KMS-11 (cell line): ENCODE measurements around the gene MBNL1.
A peak's percentile ranks its signal among the peaks of the same experiment; 100 is the strongest.

Source experiments
- H2AFZ ChIP-seq: fragments of 200-600 bp; sonication (generic); 2 replicates; pipeline ENCODE4 v1.6.1; 2016; ENCODE audit warnings: antibody characterized with exemption, mixed run types, low read depth
- H3K27ac ChIP-seq: fragments of 200-600 bp; sonication (generic); 2 replicates; pipeline ENCODE4 v1.6.1; 2016; ENCODE audit warnings: mild to moderate bottlenecking, mixed run types
- H3K27me3 ChIP-seq: fragments of 200-600 bp; sonication (generic); 2 replicates; pipeline ENCODE4 v1.6.1; 2017; ENCODE audit warnings: mild to moderate bottlenecking, low read depth, mixed run types, moderate library complexity; ENCODE audit not compliant: insufficient read depth
- H3K36me3 ChIP-seq: fragments of 200-600 bp; sonication (generic); 2 replicates; pipeline ENCODE4 v1.6.1; 2017; ENCODE audit warnings: mild to moderate bottlenecking, mixed run types; ENCODE audit not compliant: insufficient read depth
- H3K4me1 ChIP-seq: fragments of 200-600 bp; sonication (generic); 2 replicates; pipeline ENCODE4 v1.6.1; 2016; ENCODE audit warnings: mild to moderate bottlenecking, low read depth, mixed run types; ENCODE audit not compliant: poor library complexity, severe bottlenecking
- H3K4me2 ChIP-seq: fragments of 200-600 bp; sonication (generic); 2 replicates; pipeline ENCODE4 v1.7.0; 2016; ENCODE audit warnings: mild to moderate bottlenecking, mixed run types
- H3K4me3 ChIP-seq: fragments of 200-600 bp; sonication (generic); IDR thresholded peaks from 2 replicates; pipeline ENCODE4 v1.6.1; 2017; ENCODE audit warnings: low read depth, low read length, mixed read lengths; ENCODE audit not compliant: insufficient read depth
- H3K79me2 ChIP-seq: fragments of 200-600 bp; sonication (generic); 2 replicates; pipeline ENCODE4 v1.6.1; 2016; ENCODE audit warnings: low read depth, mixed run types; ENCODE audit not compliant: insufficient read depth
- H3K9ac ChIP-seq: fragments of 200-600 bp; sonication (generic); 2 replicates; pipeline ENCODE4 v1.6.1; 2016; ENCODE audit warnings: mild to moderate bottlenecking, mixed run types
- H4K20me1 ChIP-seq: fragments of 200-600 bp; sonication (generic); 2 replicates; pipeline ENCODE4 v1.6.1; 2016; ENCODE audit warnings: mild to moderate bottlenecking, mixed run types; ENCODE audit not compliant: insufficient read depth
- CTCF ChIP-seq: fragments of 200-600 bp; sonication (generic); conservative IDR thresholded peaks from 2 replicates; pipeline ENCODE4 v1.6.1; 2017; ENCODE audit warnings: low read depth, mild to moderate bottlenecking, antibody characterized with exemption, low read length, moderate library complexity, mixed read lengths

Gene MBNL1

GRCh38 chr3:152244517-152244888 is 24.2 kb upstream of the MBNL1 start:
- peak overlapping the region; percentile 49; the same call in 1 of the 2 replicates for H3K4me2 ChIP-seq

GRCh38 chr3:152245498-152246170 is 23.1 kb upstream of the MBNL1 start:
- Histone ChIP-seq H3K4me1 (peaks cover 56% of the 10 kb centered on the region), H3K27me3 (no peaks in the 10 kb centered on the region), H2AFZ (no peak overlapping the region), H3K27ac (no peak overlapping the region), H3K79me2 (peaks cover 8% of the 10 kb centered on the region; the same call in 1 of the 2 replicates), H4K20me1 (no peaks in the 10 kb centered on the region), H3K4me2 (no peak overlapping the region), H3K4me3 (no peak overlapping the region), H3K36me3 (no peaks in the 10 kb centered on the region), H3K9ac (no peak overlapping the region)
- no peak for TF ChIP-seq CTCF

More at GRCh38 chr3:152244517-152244888, 24.2 kb upstream of the MBNL1 start:
- Histone ChIP-seq H2AFZ (no peak overlapping the region), H3K4me3 (no peak overlapping the region), H3K27ac (no peak overlapping the region), H4K20me1 (no peaks in the 10 kb centered on the region), H3K36me3 (no peaks in the 10 kb centered on the region), H3K9ac (no peak overlapping the region), H3K4me1 (peaks cover 67% of the 10 kb centered on the region), H3K79me2 (peaks cover 8% of the 10 kb centered on the region; the same call in 1 of the 2 replicates), H3K27me3 (no peaks in the 10 kb centered on the region)
- TF ChIP-seq CTCF = no peak

- Histone ChIP-seq H3K9ac (no peak overlapping the region), H3K27ac (no peak overlapping the region), H2AFZ (no peak overlapping the region), H3K27me3 (no peaks in the 10 kb centered on the region), H3K4me2 (no peak overlapping the region), H3K4me3 (no peak overlapping the region), H3K79me2 (no peaks in the 10 kb centered on the region), H4K20me1 (no peaks in the 10 kb centered on the region), H3K36me3 (no peaks in the 10 kb centered on the region), H3K4me1 (no peaks in the 10 kb centered on the region)
- no peak for TF ChIP-seq CTCF
These were observed 16.8 kb upstream of the MBNL1 start for GRCh38 chr3:152251916-152252315.

GRCh38 chr3:152252755-152253154 is 16.0 kb upstream of the MBNL1 start:
- H3K79me2 ChIP-seq = no peaks in the 10 kb centered on the region
- H3K4me2 ChIP-seq = no peak overlapping the region
- no peak for TF ChIP-seq CTCF

More at GRCh38 chr3:152252755-152253154, 16.0 kb upstream of the MBNL1 start:
- Histone ChIP-seq H3K36me3 (no peaks in the 10 kb centered on the region), H4K20me1 (no peaks in the 10 kb centered on the region), H3K27ac (no peak overlapping the region), H3K4me3 (no peak overlapping the region), H2AFZ (no peak overlapping the region), H3K9ac (no peak overlapping the region), H3K27me3 (no peaks in the 10 kb centered on the region), H3K4me1 (no peaks in the 10 kb centered on the region)
